ENCODE measurements around the gene EEF1AKMT2. TPM values are rescaled to one million over a fixed set of nuclear protein-coding genes. Genes with fewer than 3 reads are reported as not detected.

EEF1AKMT2 gene
- 18.9 and 21.0 TPM in 2 replicates for total RNA-seq

DNA sequence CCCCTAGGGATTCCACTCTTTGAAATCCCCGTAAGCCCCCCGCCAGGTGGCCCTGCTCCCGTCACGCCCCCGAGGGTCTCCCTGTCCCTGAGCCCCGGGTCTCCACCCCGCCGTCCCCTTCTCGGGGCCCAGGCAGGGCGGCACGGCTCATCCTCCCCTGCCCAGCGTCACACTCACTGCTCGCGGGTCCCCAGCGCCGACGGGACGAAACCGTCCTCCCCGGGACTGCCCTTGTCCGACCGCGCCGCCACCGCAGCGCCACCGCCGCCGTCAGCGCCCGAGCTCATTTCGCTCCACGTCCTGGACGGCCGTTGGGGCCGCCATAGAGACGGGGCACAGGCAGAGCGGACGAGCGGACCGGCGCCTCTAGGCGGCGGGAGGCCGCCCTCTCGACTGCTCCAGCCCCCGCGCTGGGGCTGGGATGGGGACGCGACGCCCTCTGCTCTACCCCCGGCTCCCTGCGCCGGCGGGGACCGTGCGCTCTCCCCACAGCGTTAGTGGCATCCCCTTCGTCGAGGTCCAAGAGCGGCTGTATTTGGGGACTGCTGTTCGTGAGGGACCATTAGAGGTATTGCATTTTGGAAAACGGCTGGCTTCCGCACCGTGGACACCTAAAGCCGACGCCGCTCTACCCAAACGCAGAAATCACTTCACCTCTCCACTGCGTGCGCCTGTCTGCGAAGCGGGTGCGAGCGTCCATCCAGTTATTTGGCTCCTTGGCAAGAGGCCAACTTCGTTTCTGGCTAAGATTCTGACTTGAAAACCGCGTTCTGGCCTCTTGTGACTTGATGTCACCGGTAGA, at the start of gene EEF1AKMT2:
TSS of gene EEF1AKMT2 (minus strand) at position 341 of the 802 bp plus-strand sequence. CDS start at position 287, 54 bp downstream.

DNA sequence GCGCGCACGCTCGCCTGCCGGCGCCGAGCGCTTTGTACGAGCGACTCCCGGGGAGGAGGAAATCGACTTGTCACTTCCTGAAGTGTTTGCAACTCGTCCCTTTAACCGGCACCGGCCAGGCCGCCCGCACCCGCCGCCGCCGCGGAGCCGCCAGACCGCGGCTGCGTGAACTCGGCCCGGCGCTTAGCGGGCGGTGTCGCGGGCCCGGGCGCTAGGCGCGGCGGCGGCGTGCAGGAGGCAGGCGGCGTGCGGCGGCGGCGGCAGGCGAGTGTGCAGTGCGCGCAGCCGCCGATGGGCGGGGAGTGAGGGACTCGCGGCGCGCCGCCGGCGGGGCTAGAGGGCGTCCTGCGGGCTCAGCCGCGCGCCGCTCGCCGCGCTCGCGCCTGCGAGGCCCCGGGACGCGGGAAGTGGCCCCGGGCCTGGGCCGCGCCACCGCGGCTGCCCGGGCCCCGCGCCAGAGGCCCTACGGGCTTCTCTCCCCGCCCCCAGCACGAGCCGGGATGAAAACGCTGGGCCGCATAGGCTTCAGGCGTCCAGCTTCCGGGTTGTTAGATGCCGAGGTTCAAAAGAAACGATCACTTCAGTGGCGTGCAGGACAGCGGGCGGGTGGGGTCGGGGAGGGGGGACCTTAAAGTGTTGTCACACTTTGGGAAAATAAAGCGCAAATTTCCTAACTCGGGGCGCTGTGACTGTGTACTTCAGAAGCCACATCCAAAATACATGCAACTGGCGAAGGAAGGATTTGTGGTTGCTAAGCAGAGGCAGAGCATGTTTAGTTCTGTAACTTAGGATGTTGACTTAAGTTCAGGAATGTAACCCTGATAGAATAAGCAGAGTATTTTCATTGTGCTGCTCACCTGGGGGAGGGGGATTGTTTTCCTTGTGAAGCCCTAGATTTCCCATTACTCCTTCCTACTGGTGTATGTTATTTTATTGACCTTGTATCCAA, 47.3 kb downstream of the EEF1AKMT2 start, which contains the start of gene FAM53B:
TSS of gene FAM53B (minus strand) at position 277 of the 949 bp plus-strand sequence. CDS start 37,665 bp downstream, outside the sequence.

Other genes starting within 250 kb of the EEF1AKMT2 start
- 10.7 and 11.9 TPM in 2 replicates for gene FAM53B, start 47.5 kb downstream of the EEF1AKMT2 start, total RNA-seq
- gene ABRAXAS2, start 9.9 kb upstream of the EEF1AKMT2 start, total RNA-seq = 8.8 TPM in 2 replicates
- gene ZRANB1, start 150.2 kb upstream of the EEF1AKMT2 start, total RNA-seq = 17.3 and 18.4 TPM in 2 replicates

Data from bronchial smooth muscle cell (primary cell).